ENCODE data around the gene CYTH4. TPM values are rescaled to one million over a fixed set of nuclear protein-coding genes. Genes with fewer than 3 reads are reported as not detected.

Gene CYTH4
- polyA plus RNA-seq, 1 donor from 2014 or later, result not detected

GRCh38 chr22:37263966-37264887, 18.1 kb upstream of the CYTH4 start:
- Histone ChIP-seq H4K20me1 (ENCODE audit: insufficient read depth) (no peaks in the 10 kb centered on the region), H3K27ac (ENCODE audit: low read length) (no peak overlapping the region), H3F3A (ENCODE audit: insufficient read depth, low read length, poor library complexity, severe bottlenecking) (no peaks in the 10 kb centered on the region), H3K4me3 (ENCODE audit: low read length) (no peak overlapping the region), H3K4me2 (ENCODE audit: low read length) (no peak overlapping the region), H3K27me3 (ENCODE audit: insufficient read depth, low read depth, low read length) (no peaks in the 10 kb centered on the region), H3K9me2 (ENCODE audit: insufficient read depth, low read length) (no peaks in the 10 kb centered on the region), H2AFZ (ENCODE audit: low read depth, low read length) (no peak overlapping the region), H3K79me2 (replicated peaks; ENCODE audit: insufficient read depth, low read length) (no peaks in the 10 kb centered on the region), H3K9me3 (ENCODE audit: low read length) (no peaks in the 10 kb centered on the region), H3K36me3 (ENCODE audit: insufficient read depth, low read length) (no peaks in the 10 kb centered on the region), H3K9ac (ENCODE audit: low read length) (no peak overlapping the region)
- TF ChIP-seq RAD21 (conservative IDR thresholded peaks at IDR 0.05) (no peak), EP300 (conservative IDR thresholded peaks at IDR 0.05; ENCODE audit: poor library complexity, severe bottlenecking) (no peak), CTCF (IDR thresholded peaks at IDR 0.05; ENCODE audit: poor library complexity, severe bottlenecking) (no peak), EZH2 (IDR thresholded peaks at IDR 0.05; ENCODE audit: borderline replicate concordance, insufficient read depth, low read length, poor library complexity, severe bottlenecking) (no peak), MXI1 (conservative IDR thresholded peaks at IDR 0.05; ENCODE audit: poor library complexity, severe bottlenecking) (no peak), REST (IDR thresholded peaks at IDR 0.05; ENCODE audit: borderline replicate concordance) (no peak), POLR2AphosphoS5 (IDR thresholded peaks at IDR 0.05) (no peak), SMC3 (conservative IDR thresholded peaks at IDR 0.05; ENCODE audit: poor library complexity) (no peak), TAF1 (IDR thresholded peaks at IDR 0.05; ENCODE audit: low read depth) (no peak)

- H4K20me1 ChIP-seq (ENCODE audit: insufficient read depth), result no peaks in the 10 kb centered on the region
- no peak overlapping the region for H3K27ac ChIP-seq (ENCODE audit: low read length)
- no peak overlapping the region for H2AFZ ChIP-seq (ENCODE audit: low read depth, low read length)
- no peaks in the 10 kb centered on the region for H3K9me3 ChIP-seq (ENCODE audit: low read length)
- no peaks in the 10 kb centered on the region for H3F3A ChIP-seq (ENCODE audit: insufficient read depth, low read length, poor library complexity, severe bottlenecking)
- H3K4me2 ChIP-seq (ENCODE audit: low read length), result no peak overlapping the region
- no peaks in the 10 kb centered on the region for H3K36me3 ChIP-seq (ENCODE audit: insufficient read depth, low read length)
- TF ChIP-seq EZH2 (IDR thresholded peaks at IDR 0.05; ENCODE audit: borderline replicate concordance, insufficient read depth, low read length, poor library complexity, severe bottlenecking), result no peak
- TF ChIP-seq REST (IDR thresholded peaks at IDR 0.05; ENCODE audit: borderline replicate concordance), result no peak
- no peak for TF ChIP-seq CTCF (IDR thresholded peaks at IDR 0.05; ENCODE audit: poor library complexity, severe bottlenecking)
- no peaks in the 10 kb centered on the region for H3K79me2 ChIP-seq (replicated peaks; ENCODE audit: insufficient read depth, low read length)
- H3K9me2 ChIP-seq (ENCODE audit: insufficient read depth, low read length), result no peaks in the 10 kb centered on the region
- H3K27me3 ChIP-seq (ENCODE audit: insufficient read depth, low read depth, low read length), result no peaks in the 10 kb centered on the region
- no peak overlapping the region for H3K9ac ChIP-seq (ENCODE audit: low read length)
- no peak overlapping the region for H3K4me3 ChIP-seq (ENCODE audit: low read length)
These were observed 15.7 kb upstream of the CYTH4 start for GRCh38 chr22:37266581-37267134.

Data from neural cell (in vitro differentiated cells).